HUES6 (cell line): ENCODE measurements around the gene WDR20.

Experiments used
- H3K27ac ChIP-seq: 2 replicates; pipeline ENCODE4 v1.7.0; 2013; ENCODE audit warnings: low read depth, mild to moderate bottlenecking, low read length, inconsistent platforms
- H3K27me3 ChIP-seq: 2 replicates; pipeline ENCODE4 v1.6.1; 2013; ENCODE audit warnings: low read length; ENCODE audit not compliant: control insufficient read depth, insufficient read depth
- H3K36me3 ChIP-seq: 2 replicates; pipeline ENCODE4 v1.6.1; 2013; ENCODE audit warnings: low read length; ENCODE audit not compliant: control insufficient read depth, insufficient read depth
- H3K4me1 ChIP-seq: 2 replicates; pipeline ENCODE4 v1.6.1; 2013; ENCODE audit warnings: low read length; ENCODE audit not compliant: control insufficient read depth, insufficient read depth
- H3K4me3 ChIP-seq: 2 replicates; pipeline ENCODE4 v1.5.1; 2013; ENCODE audit warnings: low read depth, low read length
- H3K9ac ChIP-seq: one replicate; pipeline ENCODE4 v1.6.1; 2013; ENCODE audit warnings: mild to moderate bottlenecking, low read length
- H3K9me3 ChIP-seq: 2 replicates; pipeline ENCODE4 v1.6.1; 2013; ENCODE audit warnings: low read depth, low read length; ENCODE audit not compliant: control insufficient read depth, insufficient read depth

The WDR20 gene

DNA sequence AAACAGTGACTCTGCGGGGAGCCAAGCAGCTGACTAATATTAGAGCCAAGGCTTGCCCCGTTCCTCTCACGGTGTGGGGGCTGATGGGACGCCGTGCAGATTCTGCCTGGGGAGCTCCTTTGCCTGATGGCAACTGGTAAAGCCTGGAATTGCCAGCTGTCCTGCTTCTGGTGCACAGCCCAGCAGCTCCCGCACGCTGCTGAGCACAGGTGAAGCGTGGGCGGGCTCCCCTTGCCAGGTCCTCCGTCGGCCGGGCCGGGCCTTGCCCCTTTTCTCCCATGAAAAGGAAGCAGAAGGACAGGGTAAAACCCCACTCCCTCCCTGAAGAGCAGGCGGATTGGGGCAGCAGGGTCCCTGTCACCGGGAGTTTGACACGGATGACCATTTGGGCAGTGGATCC, 79.0 kb downstream of the WDR20 start:
- H3K27ac ChIP-seq, result no peak overlapping the region
- no peaks in the 10 kb centered on the region for H3K36me3 ChIP-seq
- H3K4me3 ChIP-seq, result no peak overlapping the region
- H3K27me3 ChIP-seq, result no peaks in the 10 kb centered on the region
- H3K4me1 ChIP-seq, result peaks cover 28% of the 10 kb centered on the region
- H3K9me3 ChIP-seq, result no peaks in the 10 kb centered on the region
- H3K9ac ChIP-seq, result no peak overlapping the region

DNA sequence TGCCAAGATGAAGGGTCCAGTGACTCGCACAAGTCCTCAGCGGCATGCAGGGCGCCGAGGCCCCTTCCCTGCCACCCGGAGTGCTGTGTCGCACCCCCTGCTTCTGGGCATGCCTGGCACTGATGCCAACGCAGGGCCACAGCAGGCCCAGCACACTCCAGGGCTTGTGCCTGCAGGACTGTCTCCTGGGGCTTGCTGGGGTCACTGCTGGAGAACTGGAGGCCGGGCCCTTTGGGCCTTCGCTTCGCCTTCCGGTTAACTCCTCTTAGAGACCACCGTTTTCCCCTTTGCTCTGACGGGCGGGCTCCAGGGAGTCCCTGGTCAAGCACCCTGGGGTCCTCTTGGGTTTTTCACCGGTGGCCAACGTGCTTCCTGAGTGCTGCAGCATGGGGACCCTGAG, 79.6 kb downstream of the WDR20 start:
- no peak overlapping the region for H3K9ac ChIP-seq
- no peak overlapping the region for H3K27ac ChIP-seq
- no peaks in the 10 kb centered on the region for H3K36me3 ChIP-seq
- H3K9me3 ChIP-seq, result no peaks in the 10 kb centered on the region
- peaks cover 23% of the 10 kb centered on the region for H3K4me1 ChIP-seq
- no peak overlapping the region for H3K4me3 ChIP-seq
- H3K27me3 ChIP-seq, result no peaks in the 10 kb centered on the region

DNA sequence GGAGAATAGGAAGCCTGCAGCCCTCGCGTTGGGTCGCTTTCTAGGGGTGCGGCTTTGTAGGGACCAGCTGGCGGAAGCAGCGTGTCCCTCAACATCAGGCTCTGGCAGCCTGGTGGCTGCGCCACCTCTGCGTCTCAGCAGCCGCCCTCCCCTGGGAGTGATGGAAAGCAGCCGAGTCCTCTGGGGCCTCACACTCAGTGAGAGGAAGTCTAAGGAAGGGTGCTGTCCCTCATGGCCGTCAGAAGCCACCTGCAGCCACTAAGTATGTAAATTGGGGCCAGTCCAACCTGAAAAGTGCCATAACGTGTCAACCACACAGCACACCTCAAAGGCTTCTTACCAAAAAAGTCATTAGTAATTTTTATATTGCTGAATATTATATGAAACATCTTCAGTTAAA, 80.3 kb downstream of the WDR20 start:
- H3K9me3 ChIP-seq, result no peaks in the 10 kb centered on the region
- H3K27ac ChIP-seq, result no peak overlapping the region
- no peak overlapping the region for H3K4me3 ChIP-seq
- peaks cover 21% of the 10 kb centered on the region for H3K4me1 ChIP-seq
- H3K27me3 ChIP-seq, result no peaks in the 10 kb centered on the region
- no peak overlapping the region for H3K9ac ChIP-seq
- H3K36me3 ChIP-seq, result no peaks in the 10 kb centered on the region

DNA sequence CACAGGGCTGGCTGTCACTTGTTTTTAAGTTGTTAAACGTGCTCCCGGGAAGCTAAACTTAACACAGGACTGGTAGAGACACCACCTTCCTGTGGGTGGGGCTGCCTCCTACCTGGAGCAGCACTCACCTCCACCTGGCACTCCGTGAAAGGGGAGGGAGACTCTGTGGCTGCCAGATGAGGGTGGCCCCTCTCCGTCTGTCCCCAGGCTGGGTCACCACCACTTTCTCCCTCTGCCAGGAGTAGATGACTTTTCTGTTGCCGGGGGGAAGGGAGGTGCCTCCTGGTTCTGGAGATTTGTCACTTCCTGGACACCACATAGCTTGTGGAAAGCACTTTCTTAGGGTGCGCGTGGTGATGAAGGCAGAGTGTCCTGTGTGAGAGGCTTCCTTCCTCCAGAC, 81.3 kb downstream of the WDR20 start:
- peaks cover 12% of the 10 kb centered on the region for H3K4me1 ChIP-seq
- H3K4me3 ChIP-seq, result no peak overlapping the region
- peak overlapping the region; percentile 34 for H3K9ac ChIP-seq
- H3K36me3 ChIP-seq, result no peaks in the 10 kb centered on the region
- H3K27ac ChIP-seq, result no peak overlapping the region
- H3K27me3 ChIP-seq, result no peaks in the 10 kb centered on the region
- H3K9me3 ChIP-seq, result no peaks in the 10 kb centered on the region

DNA sequence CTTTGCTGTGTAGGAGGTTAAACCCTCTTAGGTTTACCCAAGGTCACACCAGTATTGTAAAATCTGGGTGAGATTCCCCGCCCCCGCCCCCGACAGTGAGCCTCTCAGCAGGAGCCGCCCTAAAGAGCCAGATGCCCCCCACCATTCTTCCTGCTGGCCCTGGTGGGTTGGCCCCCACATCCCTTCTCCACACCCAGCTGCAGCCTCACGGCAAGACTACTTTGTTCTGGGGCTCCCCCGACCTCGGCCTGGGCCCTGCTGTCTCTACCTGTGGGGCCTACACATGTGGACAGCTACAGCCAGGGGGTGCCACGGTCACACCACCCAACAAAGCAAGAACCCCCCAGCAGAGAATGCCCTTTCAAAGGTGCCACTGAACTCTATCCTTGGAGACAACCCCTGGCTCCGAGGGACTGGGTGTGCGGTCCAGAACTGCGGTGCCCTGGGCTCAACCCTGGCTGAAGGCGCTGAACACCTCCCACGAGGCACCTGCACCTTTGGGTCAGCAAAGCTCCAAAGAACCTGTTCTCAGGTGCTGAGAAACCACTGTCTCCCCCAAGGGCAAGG, 82.4 kb downstream of the WDR20 start:
- Histone ChIP-seq H3K4me3 (no peak overlapping the region), H3K36me3 (no peaks in the 10 kb centered on the region), H3K27ac (no peak overlapping the region), H3K9me3 (no peaks in the 10 kb centered on the region), H3K27me3 (no peaks in the 10 kb centered on the region), H3K4me1 (peaks cover 12% of the 10 kb centered on the region), H3K9ac (no peak overlapping the region)

DNA sequence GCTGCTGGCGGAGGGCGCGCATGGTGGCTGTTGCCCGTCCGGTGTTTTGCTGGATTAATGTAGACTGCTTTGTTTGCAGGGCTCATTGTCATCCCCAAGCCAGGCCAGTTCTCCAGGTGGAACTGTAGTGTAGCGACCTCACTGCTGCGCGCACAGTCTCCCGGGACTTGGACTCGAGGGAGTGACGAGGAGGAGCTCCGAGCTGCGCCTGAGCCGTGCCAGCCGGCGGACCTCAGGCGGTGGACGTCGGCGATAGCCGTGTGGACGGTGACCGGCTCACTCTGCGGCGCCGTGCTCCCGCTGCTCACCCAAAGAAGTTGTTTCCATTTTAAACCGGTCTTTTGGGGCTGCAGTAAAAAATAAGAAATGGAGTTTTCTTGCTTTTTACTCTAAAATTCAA, 83.1 kb downstream of the WDR20 start:
- no peak overlapping the region for H3K4me3 ChIP-seq
- H3K36me3 ChIP-seq, result no peaks in the 10 kb centered on the region
- peaks cover 12% of the 10 kb centered on the region for H3K4me1 ChIP-seq
- no peak overlapping the region for H3K9ac ChIP-seq
- H3K9me3 ChIP-seq, result no peaks in the 10 kb centered on the region
- no peaks in the 10 kb centered on the region for H3K27me3 ChIP-seq
- H3K27ac ChIP-seq, result no peak overlapping the region

DNA sequence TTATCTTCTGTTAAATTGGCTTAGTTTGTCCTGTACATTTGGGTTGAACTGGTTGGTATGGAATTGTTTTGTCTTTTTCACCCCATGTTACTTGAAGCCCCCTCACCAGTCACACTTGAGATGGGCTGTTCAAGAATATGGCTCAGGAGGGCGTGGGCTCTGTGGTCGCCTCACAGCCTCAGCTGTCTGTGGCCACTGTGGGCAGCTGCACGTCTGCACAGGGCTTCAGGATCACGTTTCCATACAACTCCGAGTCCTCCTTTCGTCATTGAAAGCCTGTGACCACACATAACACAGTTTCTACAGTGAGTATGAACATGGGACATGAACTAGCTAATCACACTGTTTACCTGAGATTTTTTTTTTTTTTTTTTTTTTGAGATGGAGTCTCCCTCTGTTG, 84.0 kb downstream of the WDR20 start:
- Histone ChIP-seq H3K4me3 (no peak overlapping the region), H3K9me3 (no peaks in the 10 kb centered on the region), H3K4me1 (peaks cover 12% of the 10 kb centered on the region), H3K27ac (no peak overlapping the region), H3K36me3 (no peaks in the 10 kb centered on the region), H3K9ac (no peak overlapping the region), H3K27me3 (no peaks in the 10 kb centered on the region)

DNA sequence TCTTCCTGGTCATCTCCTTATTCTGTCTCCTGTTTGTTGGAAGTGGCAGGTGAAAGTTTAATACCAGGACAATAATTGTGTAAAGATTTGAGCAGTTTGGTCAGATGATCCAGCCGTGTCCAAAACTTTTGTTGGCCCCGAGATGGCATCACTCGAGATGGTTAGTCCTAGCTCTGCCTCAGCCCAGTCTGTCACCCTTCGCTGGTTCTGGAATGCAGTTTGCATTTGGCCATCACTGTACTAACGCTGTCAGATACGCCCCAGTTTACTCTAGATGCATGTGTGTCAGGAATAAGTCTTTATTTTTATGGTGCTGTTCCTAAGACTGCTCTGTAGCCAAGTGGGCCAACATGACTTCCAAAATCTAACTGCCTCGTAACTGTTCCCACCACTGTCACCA, 85.7 kb downstream of the WDR20 start:
- no peak overlapping the region for H3K27ac ChIP-seq
- no peaks in the 10 kb centered on the region for H3K9me3 ChIP-seq
- no peak overlapping the region for H3K4me3 ChIP-seq
- no peaks in the 10 kb centered on the region for H3K27me3 ChIP-seq
- no peaks in the 10 kb centered on the region for H3K36me3 ChIP-seq
- H3K9ac ChIP-seq, result no peak overlapping the region
- peaks cover 12% of the 10 kb centered on the region for H3K4me1 ChIP-seq

DNA sequence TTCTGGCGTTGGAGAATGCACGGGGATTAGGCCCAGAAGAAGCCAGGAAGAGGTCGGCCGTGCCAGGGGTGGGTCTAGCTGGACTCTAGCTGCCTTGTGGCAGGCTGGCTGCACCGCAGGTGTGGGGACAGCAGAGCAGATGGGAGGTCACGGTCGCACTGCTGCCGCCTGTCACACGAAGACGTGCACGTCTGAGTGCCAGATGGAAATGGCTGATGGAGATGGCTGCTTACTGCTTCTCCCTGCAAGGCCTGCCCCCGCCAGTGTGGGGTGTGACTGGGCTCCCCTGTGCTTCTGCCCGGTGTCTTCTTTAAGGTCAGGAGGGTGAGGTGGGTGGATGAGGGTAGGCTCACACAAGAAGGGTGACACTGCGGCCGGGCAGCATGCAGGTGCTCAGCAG, 86.2 kb downstream of the WDR20 start:
- Histone ChIP-seq H3K4me1 (peaks cover 9% of the 10 kb centered on the region), H3K9ac (no peak overlapping the region), H3K36me3 (no peaks in the 10 kb centered on the region), H3K9me3 (no peaks in the 10 kb centered on the region), H3K27me3 (no peaks in the 10 kb centered on the region), H3K27ac (no peak overlapping the region), H3K4me3 (no peak overlapping the region)

DNA sequence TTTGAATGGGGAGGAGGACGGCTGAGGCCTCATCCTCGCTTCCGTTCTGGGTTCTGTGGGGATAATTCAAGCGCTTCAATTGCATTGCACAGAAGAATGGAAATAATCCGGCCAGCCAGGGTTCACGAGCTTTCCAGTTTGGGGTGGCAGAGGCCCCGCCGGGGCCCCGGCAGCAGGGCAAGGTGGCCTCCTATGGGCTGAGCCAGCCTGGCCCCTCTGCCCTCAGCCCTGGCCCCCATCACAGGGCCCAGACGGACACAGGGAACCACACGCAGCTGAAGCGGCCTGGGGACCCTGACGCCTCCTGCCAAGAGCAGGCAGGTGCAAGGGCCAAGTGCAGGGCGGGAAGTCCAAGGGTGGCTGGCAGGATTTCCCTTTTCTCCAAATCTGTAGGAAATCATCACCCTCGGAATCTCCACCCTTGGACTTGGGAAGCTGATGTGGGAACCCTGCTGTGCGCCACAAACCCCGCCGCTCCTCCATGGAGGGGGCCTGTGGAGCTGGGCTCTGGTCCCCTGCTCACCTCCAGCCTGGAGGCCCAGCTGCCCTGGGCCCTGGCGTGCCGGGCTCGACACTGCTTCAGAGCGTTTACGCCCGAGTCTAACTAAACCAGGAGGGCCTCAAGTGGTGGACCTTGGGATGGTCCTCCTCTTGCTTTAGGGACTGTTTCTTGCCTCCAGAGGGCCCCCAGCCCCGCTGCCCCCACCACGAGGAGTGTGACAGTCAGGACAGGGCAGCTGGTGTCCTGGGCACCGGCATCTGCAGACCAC, 86.8 kb downstream of the WDR20 start:
- no peak overlapping the region for H3K27ac ChIP-seq
- H3K9me3 ChIP-seq, result no peaks in the 10 kb centered on the region
- peaks cover 3% of the 10 kb centered on the region for H3K4me1 ChIP-seq
- no peaks in the 10 kb centered on the region for H3K36me3 ChIP-seq
- no peak overlapping the region for H3K4me3 ChIP-seq
- no peak overlapping the region for H3K9ac ChIP-seq
- H3K27me3 ChIP-seq, result no peaks in the 10 kb centered on the region

DNA sequence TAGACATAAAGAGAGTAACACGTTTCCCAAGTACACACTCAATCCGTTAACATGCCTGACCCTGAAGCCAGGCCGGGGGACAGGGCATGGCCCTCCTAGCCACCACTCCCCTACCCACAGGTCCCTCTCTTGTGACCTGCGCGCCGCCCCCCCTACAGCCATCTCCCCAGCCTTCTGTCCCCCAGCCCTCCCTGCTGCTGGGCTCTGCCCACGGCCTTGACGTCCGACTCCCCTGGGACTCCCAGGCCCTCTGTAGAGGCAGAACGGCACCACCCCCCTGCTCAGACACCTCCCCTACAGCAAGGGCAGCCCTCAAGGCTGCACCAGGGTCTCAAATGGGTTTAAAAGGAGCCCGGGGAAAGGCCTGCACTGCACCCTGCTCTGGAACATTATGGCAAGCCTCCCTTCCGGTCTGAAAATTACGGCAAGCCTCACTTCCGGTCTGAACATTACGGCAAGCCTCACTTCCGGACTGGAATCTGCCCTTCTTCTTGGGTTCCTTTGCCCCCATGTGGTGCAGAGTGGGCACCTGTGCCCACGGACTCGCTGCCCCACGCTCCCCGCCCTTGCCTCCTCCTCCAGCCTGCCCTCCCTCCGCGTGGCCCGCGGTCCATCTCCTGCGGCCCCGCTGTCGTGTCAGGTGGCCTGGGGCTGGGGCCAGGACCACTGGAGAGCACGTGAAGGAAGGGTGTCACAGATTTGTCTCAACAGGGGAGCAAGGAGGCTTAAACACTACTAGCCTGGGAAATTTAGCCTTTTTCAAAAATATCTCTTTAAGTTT, 87.7 kb downstream of the WDR20 start:
- no peak overlapping the region for H3K4me3 ChIP-seq
- H3K27me3 ChIP-seq, result no peaks in the 10 kb centered on the region
- no peak overlapping the region for H3K9ac ChIP-seq
- H3K4me1 ChIP-seq, result no peaks in the 10 kb centered on the region
- no peak overlapping the region for H3K27ac ChIP-seq
- H3K36me3 ChIP-seq, result no peaks in the 10 kb centered on the region
- no peaks in the 10 kb centered on the region for H3K9me3 ChIP-seq
